ENCODE results near the gene PDE5A. TPM values are rescaled to one million over a fixed set of nuclear protein-coding genes. Genes with fewer than 3 reads are reported as not detected.
"Not testable (repeated sequence)": the region's sequence is repeated elsewhere in the genome, so short reads cannot be mapped to it uniquely, and the experiment has no call there.

Gene PDE5A
- polyA plus RNA-seq, 1 of the 3 experiments (the other 2 are of a cell fraction), result 6.4 TPM

DNA sequence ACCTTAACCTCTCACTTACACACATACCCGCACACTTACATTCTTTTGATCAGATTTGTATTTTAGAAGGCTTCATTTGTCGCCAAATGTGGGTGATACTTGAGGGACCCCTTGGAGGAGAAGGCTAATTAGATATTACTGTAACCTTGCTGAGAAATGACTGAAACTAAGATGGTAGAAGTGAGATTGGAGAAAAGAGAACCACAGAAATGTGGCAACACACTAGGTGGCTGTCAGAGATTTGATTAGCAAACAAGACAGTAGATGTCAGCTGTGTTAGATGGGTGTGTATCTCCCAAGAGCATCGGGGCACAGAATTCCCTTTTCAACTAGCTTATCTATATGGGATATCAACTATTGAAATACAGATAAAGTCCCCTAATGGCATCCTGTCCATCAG lies 157.3 kb downstream of the PDE5A start:
- no peak overlapping the region for H3K4me3 ChIP-seq (ENCODE audit: low read depth in 2 of 2, low read length in 1 of 2)
- H3F3A ChIP-seq (replicated peaks; ENCODE audit: insufficient read depth), result peaks cover 2% of the 10 kb centered on the region
- no peaks in the 10 kb centered on the region for H4K20me1 ChIP-seq (ENCODE audit: insufficient read depth)
- H3K79me2 ChIP-seq (ENCODE audit: insufficient read depth), result no peaks in the 10 kb centered on the region
- H2AFZ ChIP-seq (ENCODE audit: low read depth), result no peak overlapping the region
- peaks cover 22 to 29% of the 10 kb centered on the region in 2 experiments for H3K36me3 ChIP-seq (replicated peaks in 1 of 2; ENCODE audit: control insufficient read depth in 1 of 2, insufficient read depth in 2 of 2, low read length in 1 of 2)
- TF ChIP-seq, protein P1, sequence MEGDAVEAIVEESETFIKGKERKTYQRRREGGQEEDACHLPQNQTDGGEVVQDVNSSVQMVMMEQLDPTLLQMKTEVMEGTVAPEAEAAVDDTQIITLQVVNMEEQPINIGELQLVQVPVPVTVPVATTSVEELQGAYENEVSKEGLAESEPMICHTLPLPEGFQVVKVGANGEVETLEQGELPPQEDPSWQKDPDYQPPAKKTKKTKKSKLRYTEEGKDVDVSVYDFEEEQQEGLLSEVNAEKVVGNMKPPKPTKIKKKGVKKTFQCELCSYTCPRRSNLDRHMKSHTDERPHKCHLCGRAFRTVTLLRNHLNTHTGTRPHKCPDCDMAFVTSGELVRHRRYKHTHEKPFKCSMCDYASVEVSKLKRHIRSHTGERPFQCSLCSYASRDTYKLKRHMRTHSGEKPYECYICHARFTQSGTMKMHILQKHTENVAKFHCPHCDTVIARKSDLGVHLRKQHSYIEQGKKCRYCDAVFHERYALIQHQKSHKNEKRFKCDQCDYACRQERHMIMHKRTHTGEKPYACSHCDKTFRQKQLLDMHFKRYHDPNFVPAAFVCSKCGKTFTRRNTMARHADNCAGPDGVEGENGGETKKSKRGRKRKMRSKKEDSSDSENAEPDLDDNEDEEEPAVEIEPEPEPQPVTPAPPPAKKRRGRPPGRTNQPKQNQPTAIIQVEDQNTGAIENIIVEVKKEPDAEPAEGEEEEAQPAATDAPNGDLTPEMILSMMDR (IDR thresholded peaks at IDR 0.05), result no peak
- TF ChIP-seq GABPA (IDR thresholded peaks at IDR 0.05; ENCODE audit: low read depth), result no peak
- TF ChIP-seq RAD21 (IDR thresholded peaks at IDR 0.05; ENCODE audit: low read length), result no peak
- TF ChIP-seq FOSL2 (IDR thresholded peaks at IDR 0.05; ENCODE audit: borderline replicate concordance, low read depth), result no peak
- TF ChIP-seq, protein P2, sequence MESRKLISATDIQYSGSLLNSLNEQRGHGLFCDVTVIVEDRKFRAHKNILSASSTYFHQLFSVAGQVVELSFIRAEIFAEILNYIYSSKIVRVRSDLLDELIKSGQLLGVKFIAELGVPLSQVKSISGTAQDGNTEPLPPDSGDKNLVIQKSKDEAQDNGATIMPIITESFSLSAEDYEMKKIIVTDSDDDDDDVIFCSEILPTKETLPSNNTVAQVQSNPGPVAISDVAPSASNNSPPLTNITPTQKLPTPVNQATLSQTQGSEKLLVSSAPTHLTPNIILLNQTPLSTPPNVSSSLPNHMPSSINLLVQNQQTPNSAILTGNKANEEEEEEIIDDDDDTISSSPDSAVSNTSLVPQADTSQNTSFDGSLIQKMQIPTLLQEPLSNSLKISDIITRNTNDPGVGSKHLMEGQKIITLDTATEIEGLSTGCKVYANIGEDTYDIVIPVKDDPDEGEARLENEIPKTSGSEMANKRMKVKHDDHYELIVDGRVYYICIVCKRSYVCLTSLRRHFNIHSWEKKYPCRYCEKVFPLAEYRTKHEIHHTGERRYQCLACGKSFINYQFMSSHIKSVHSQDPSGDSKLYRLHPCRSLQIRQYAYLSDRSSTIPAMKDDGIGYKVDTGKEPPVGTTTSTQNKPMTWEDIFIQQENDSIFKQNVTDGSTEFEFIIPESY (IDR thresholded peaks at IDR 0.05; ENCODE audit: borderline replicate concordance, low read depth), result no peak
- TF ChIP-seq, protein P3, sequence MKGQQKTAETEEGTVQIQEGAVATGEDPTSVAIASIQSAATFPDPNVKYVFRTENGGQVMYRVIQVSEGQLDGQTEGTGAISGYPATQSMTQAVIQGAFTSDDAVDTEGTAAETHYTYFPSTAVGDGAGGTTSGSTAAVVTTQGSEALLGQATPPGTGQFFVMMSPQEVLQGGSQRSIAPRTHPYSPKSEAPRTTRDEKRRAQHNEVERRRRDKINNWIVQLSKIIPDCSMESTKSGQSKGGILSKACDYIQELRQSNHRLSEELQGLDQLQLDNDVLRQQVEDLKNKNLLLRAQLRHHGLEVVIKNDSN (IDR thresholded peaks at IDR 0.05; ENCODE audit: borderline replicate concordance, low read depth), result no peak
- TF ChIP-seq YY1 (IDR thresholded peaks at IDR 0.05; ENCODE audit: low read depth), result no peak
- TF ChIP-seq GATA2 (CRISPR knock-in tag; IDR thresholded peaks at IDR 0.05), result no peak
- TF ChIP-seq POLR2AphosphoS5 (IDR thresholded peaks at IDR 0.05; ENCODE audit: low read depth, low read length), result no peak
- no peak for TF ChIP-seq EP300 (IDR thresholded peaks at IDR 0.05; ENCODE audit: borderline replicate concordance in 1 of 2, low read depth in 1 of 2, low read length in 1 of 2)
- H3K4me2 ChIP-seq, result no peak overlapping the region
- no peaks in the 10 kb centered on the region for H3K4me1 ChIP-seq (ENCODE audit: control insufficient read depth in 1 of 2, insufficient read depth in 2 of 2, low read depth in 1 of 2, low read length in 1 of 2)
- WGBS (ENCODE audit: low lambda C conversion rate), result 65% methylated on average over 3 of the region's 3 CpGs
- no peak overlapping the region for H3K27ac ChIP-seq (ENCODE audit: low read depth in 2 of 2, low read length in 1 of 2)
- H3K27me3 ChIP-seq (ENCODE audit: insufficient read depth), result no peaks in the 10 kb centered on the region
- no peaks in the 10 kb centered on the region for H3K9me2 ChIP-seq
- ChIA-PET CTCF (no interaction called here), POLR2A (no interaction called here)
- no peaks in the 10 kb centered on the region for H3K9me3 ChIP-seq
- no peak overlapping the region for H3K9ac ChIP-seq
- no peak for DNase-seq

DNA sequence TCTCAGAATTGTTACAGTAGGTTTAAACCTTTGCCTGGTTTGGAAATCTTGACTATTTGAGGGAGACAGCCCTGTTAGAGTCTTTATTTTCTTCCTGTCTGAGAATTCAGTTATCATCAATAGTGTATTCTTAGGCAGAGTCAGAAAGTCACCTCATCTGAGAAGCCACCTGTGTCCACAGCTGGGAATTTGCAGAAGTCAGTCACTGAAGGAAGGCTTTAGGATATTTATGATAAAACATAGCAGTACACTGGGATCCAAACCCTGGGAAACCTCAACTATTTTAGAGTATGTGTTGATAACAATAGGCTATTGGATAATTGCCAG lies 157.9 kb downstream of the PDE5A start:
- DNase-seq; H3K9me2 ChIP-seq; H3K79me2 ChIP-seq (ENCODE audit: insufficient read depth); CTCF ChIA-PET; H3F3A ChIP-seq (replicated peaks; ENCODE audit: insufficient read depth); H3K9me3 ChIP-seq; H2AFZ ChIP-seq (ENCODE audit: low read depth); POLR2A ChIA-PET; H3K4me2 ChIP-seq; H3K27ac ChIP-seq (ENCODE audit: low read depth in 2 of 2, low read length in 1 of 2); H3K4me1 ChIP-seq (ENCODE audit: control insufficient read depth in 1 of 2, insufficient read depth in 2 of 2, low read depth in 1 of 2, low read length in 1 of 2); H4K20me1 ChIP-seq (ENCODE audit: insufficient read depth); H3K27me3 ChIP-seq (ENCODE audit: insufficient read depth); H3K9ac ChIP-seq; H3K4me3 ChIP-seq (ENCODE audit: low read depth in 2 of 2, low read length in 1 of 2): not testable (repeated sequence)
- H3K36me3 ChIP-seq (replicated peaks in 1 of 2; ENCODE audit: control insufficient read depth in 1 of 2, insufficient read depth in 2 of 2, low read length in 1 of 2), result peaks cover 23 to 30% of the 10 kb centered on the region in 2 experiments

DNA sequence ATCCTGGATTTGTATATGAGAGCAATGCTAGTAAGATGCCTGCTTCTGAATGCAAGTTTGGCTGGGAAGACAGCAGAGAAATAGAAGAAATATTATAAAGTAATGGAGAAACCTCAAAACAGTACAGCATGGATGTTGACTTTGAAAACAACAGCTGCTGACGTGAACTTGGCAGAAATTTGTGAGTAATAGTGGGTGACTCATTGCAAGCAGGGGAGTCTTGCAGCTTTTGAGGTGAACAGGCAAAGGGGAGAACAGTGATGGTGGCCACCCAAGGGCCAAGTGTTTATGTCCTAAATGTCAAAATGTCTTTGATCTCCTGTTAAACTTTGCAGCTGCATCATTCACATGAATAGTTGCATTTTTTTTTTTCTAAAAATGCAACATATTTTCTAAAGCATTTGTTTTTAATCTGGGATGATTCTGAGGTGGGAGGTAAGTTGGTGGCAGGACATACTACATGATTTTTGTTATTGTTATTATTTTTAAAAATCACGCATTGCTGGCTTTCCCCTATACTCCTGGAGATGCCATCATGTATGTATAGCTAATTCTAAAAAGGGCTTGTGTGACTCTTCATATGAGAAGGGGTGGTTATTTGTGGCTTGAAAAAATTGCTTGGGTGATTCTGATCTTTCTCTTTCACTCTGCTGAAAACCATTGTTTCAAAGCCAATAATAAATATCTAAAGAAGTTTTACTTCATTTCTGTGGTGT lies 158.4 kb downstream of the PDE5A start:
- H2AFZ ChIP-seq (ENCODE audit: low read depth); DNase-seq; H3K9ac ChIP-seq; H3K9me2 ChIP-seq; H3K4me2 ChIP-seq; H3F3A ChIP-seq (replicated peaks; ENCODE audit: insufficient read depth); H3K79me2 ChIP-seq (ENCODE audit: insufficient read depth); H3K9me3 ChIP-seq; CTCF ChIA-PET; H3K27ac ChIP-seq (ENCODE audit: low read depth in 2 of 2, low read length in 1 of 2); H4K20me1 ChIP-seq (ENCODE audit: insufficient read depth); H3K4me3 ChIP-seq (ENCODE audit: low read depth in 2 of 2, low read length in 1 of 2); H3K4me1 ChIP-seq (ENCODE audit: control insufficient read depth in 1 of 2, insufficient read depth in 2 of 2, low read depth in 1 of 2, low read length in 1 of 2); POLR2A ChIA-PET; H3K27me3 ChIP-seq (ENCODE audit: insufficient read depth): not testable (repeated sequence)
- 52% methylated on average over 2 of the region's 2 CpGs for WGBS (ENCODE audit: low lambda C conversion rate)
- peaks cover 21 to 25% of the 10 kb centered on the region in 2 experiments for H3K36me3 ChIP-seq (replicated peaks in 1 of 2; ENCODE audit: control insufficient read depth in 1 of 2, insufficient read depth in 2 of 2, low read length in 1 of 2)

DNA sequence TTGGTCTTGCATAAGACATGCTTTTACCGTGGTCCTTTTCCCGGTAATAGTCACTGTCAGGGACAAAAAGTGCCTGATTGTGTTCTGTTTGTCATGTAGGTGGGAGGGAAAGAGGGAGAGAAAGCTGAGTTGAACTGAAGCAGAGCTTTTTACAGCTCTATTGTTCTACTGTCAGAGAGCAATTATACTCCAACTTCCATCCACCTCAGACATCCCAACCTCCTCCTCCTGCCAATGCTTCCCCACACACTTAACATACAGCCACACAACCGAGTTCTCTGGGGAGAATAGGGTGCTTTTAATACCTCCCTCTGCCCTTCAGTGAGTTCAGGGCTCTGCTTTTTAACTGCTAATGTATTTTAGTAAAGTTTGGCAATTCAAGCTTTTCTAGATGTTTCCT lies 159.6 kb downstream of the PDE5A start:
- DNase-seq; H4K20me1 ChIP-seq (ENCODE audit: insufficient read depth); H3K4me1 ChIP-seq (ENCODE audit: control insufficient read depth in 1 of 2, insufficient read depth in 2 of 2, low read depth in 1 of 2, low read length in 1 of 2); H3K27ac ChIP-seq (ENCODE audit: low read depth in 2 of 2, low read length in 1 of 2); H3F3A ChIP-seq (replicated peaks; ENCODE audit: insufficient read depth); H3K4me2 ChIP-seq; H3K9ac ChIP-seq; POLR2A ChIA-PET; H3K9me2 ChIP-seq; CTCF ChIA-PET; H3K4me3 ChIP-seq (ENCODE audit: low read depth in 2 of 2, low read length in 1 of 2); H2AFZ ChIP-seq (ENCODE audit: low read depth); H3K79me2 ChIP-seq (ENCODE audit: insufficient read depth); H3K27me3 ChIP-seq (ENCODE audit: insufficient read depth); H3K9me3 ChIP-seq: not testable (repeated sequence)
- peaks cover 20 to 25% of the 10 kb centered on the region in 2 experiments for H3K36me3 ChIP-seq (replicated peaks in 1 of 2; ENCODE audit: control insufficient read depth in 1 of 2, insufficient read depth in 2 of 2, low read length in 1 of 2)
- 90% methylated on average over 3 of the region's 3 CpGs for WGBS (ENCODE audit: low lambda C conversion rate)

All from SK-N-SH (cell line).